Renal pelvis (tissue), 4 donors: ENCODE results near the gene EPHA6. TPM values are rescaled to one million over a fixed set of nuclear protein-coding genes. Genes with fewer than 3 reads are reported as not detected.
"Not testable (repeated sequence)": the region's sequence is repeated elsewhere in the genome, so short reads cannot be mapped to it uniquely, and the experiment has no call there.

Experiments
- DNase-seq: peaks from one replicate; pipeline ENCODE4 v3.0.0-alpha.2; 2013
- polyA plus RNA-seq, 3 donors: library from polyadenylated mRNA; unstranded; fragments of 120-200 nt; gene quantifications; one replicate each; pipeline ENCODE4 v1.2.1, GENCODE V29; 2013; ENCODE audit not compliant: insufficient read length in 3 of 3

EPHA6 gene
- polyA plus RNA-seq, 3 donors: 0.62 to 0.93 (median 0.92) TPM

- DNase-seq: no peak
Measured at GRCh38 chr3:97439373-97439772, 625.0 kb downstream of the EPHA6 start.

GRCh38 chr3:97464035-97464434 lies 649.6 kb downstream of the EPHA6 start:
- DNase-seq: no peak

GRCh38 chr3:97470481-97470880 lies 656.1 kb downstream of the EPHA6 start:
- DNase-seq: no peak

- DNase-seq: no peak
Measured at GRCh38 chr3:97479740-97480139, 665.3 kb downstream of the EPHA6 start.

GRCh38 chr3:97480696-97481289 lies 666.4 kb downstream of the EPHA6 start:
- not testable (repeated sequence) for DNase-seq

GRCh38 chr3:97481416-97481815 lies 667.0 kb downstream of the EPHA6 start:
- DNase-seq: no peak

- no peak for DNase-seq
Measured at GRCh38 chr3:97485206-97485605, 670.8 kb downstream of the EPHA6 start.

- no peak for DNase-seq
Measured at GRCh38 chr3:97487587-97487986, 673.2 kb downstream of the EPHA6 start.

- DNase-seq: no peak
Measured at GRCh38 chr3:97488741-97489140, 674.3 kb downstream of the EPHA6 start.

- no peak for DNase-seq
Measured at GRCh38 chr3:97495896-97496295, 681.5 kb downstream of the EPHA6 start.

GRCh38 chr3:97497138-97497537 lies 682.7 kb downstream of the EPHA6 start:
- DNase-seq: no peak

GRCh38 chr3:97504463-97504862 lies 690.1 kb downstream of the EPHA6 start:
- DNase-seq: no peak

GRCh38 chr3:97510795-97511194 lies 696.4 kb downstream of the EPHA6 start:
- DNase-seq: no peak

GRCh38 chr3:97515076-97515475 lies 700.7 kb downstream of the EPHA6 start:
- no peak for DNase-seq

- DNase-seq: no peak
Measured at GRCh38 chr3:97530691-97531090, 716.3 kb downstream of the EPHA6 start.

GRCh38 chr3:97547573-97547972 lies 733.2 kb downstream of the EPHA6 start:
- DNase-seq: not testable (repeated sequence)

- DNase-seq: no peak
Measured at GRCh38 chr3:97550408-97550807, 736.0 kb downstream of the EPHA6 start.

- DNase-seq: no peak
Measured at GRCh38 chr3:97552186-97552585, 737.8 kb downstream of the EPHA6 start.

GRCh38 chr3:97575742-97576141 lies 761.3 kb downstream of the EPHA6 start:
- DNase-seq: no peak

- DNase-seq: no peak
Measured at GRCh38 chr3:97576221-97576620, 761.8 kb downstream of the EPHA6 start.

GRCh38 chr3:97579365-97579764 lies 765.0 kb downstream of the EPHA6 start:
- DNase-seq: peak; percentile 77

- no peak for DNase-seq
Measured at GRCh38 chr3:97610626-97611025, 796.2 kb downstream of the EPHA6 start.

- DNase-seq: no peak
Measured at GRCh38 chr3:97612632-97613031, 798.2 kb downstream of the EPHA6 start.

- no peak for DNase-seq
Measured at GRCh38 chr3:97613139-97613538, 798.7 kb downstream of the EPHA6 start.

- DNase-seq: not testable (repeated sequence)
Measured at GRCh38 chr3:97620514-97620913, 806.1 kb downstream of the EPHA6 start.
